HTERT RPE-1 (cell line): ENCODE results near the gene CXCR6.

ENCODE experiments used
- in situ Hi-C: fragments of 300-500 bp; cut with MboI; formaldehyde crosslinking; loops from 4 replicates; pipeline ENCODE4 v1.14.3; 2020; ENCODE audit warnings: low sequenced_read_pairs

CXCR6 gene

GRCh38 chr3:45966950-45967640 lies 23.8 kb downstream of the CXCR6 start:
- in situ Hi-C loops = no loop called here

GRCh38 chr3:45967724-45968123 lies 24.5 kb downstream of the CXCR6 start:
- in situ Hi-C loops = no loop called here

- in situ Hi-C loops = no loop called here
Observed at GRCh38 chr3:45968149-45968548, 24.9 kb downstream of the CXCR6 start.

- in situ Hi-C loops = no loop called here
Observed at GRCh38 chr3:45968706-45969105, 25.4 kb downstream of the CXCR6 start.

- in situ Hi-C loops = no loop called here
Observed at GRCh38 chr3:45969116-45969515, 25.9 kb downstream of the CXCR6 start.

- in situ Hi-C loops = no loop called here
Observed at GRCh38 chr3:45969953-45970352, 26.7 kb downstream of the CXCR6 start.

- in situ Hi-C loops = no loop called here
Observed at GRCh38 chr3:45972534-45973402, 29.5 kb downstream of the CXCR6 start.

- in situ Hi-C loops = no loop called here
Observed at GRCh38 chr3:45974686-45975085, 31.4 kb downstream of the CXCR6 start.

GRCh38 chr3:45975686-45976085 lies 32.4 kb downstream of the CXCR6 start:
- in situ Hi-C loops = no loop called here

- in situ Hi-C loops = no loop called here
Observed at GRCh38 chr3:45976191-45977091, 33.2 kb downstream of the CXCR6 start.

- in situ Hi-C loops = no loop called here
Observed at GRCh38 chr3:45978006-45978761, 34.9 kb downstream of the CXCR6 start.

GRCh38 chr3:45979378-45979777 lies 36.1 kb downstream of the CXCR6 start:
- in situ Hi-C loops = no loop called here

GRCh38 chr3:45980229-45980813 lies 37.1 kb downstream of the CXCR6 start:
- in situ Hi-C loops = no loop called here

- in situ Hi-C loops = no loop called here
Observed at GRCh38 chr3:45980819-45981218, 37.6 kb downstream of the CXCR6 start.

GRCh38 chr3:45981346-45982074 lies 38.2 kb downstream of the CXCR6 start:
- in situ Hi-C loops = no loop called here

- in situ Hi-C loops = no loop called here
Observed at GRCh38 chr3:45983770-45984169, 40.5 kb downstream of the CXCR6 start.

GRCh38 chr3:45984331-45985312 lies 41.4 kb downstream of the CXCR6 start:
- in situ Hi-C loops = no loop called here
